GM12865 (cell line): Measurements from ENCODE around the gene OBP2A.

Experiments
- DNase-seq: peaks from one replicate; pipeline ENCODE4 v3.0.0; 2010; ENCODE audit warnings: low read depth
- H3K4me3 ChIP-seq: 2 replicates; pipeline ENCODE4 v1.5.1; 2011; ENCODE audit warnings: mild to moderate bottlenecking, low read depth, low read length, control low read depth
- CTCF ChIP-seq: IDR thresholded peaks from 2 replicates; pipeline ENCODE4 v1.5.1; 2011; ENCODE audit warnings: low read length, control low read depth, low read depth, inconsistent platforms; ENCODE audit not compliant: insufficient read depth; ENCODE audit errors: missing control alignments

Gene OBP2A

GRCh38 chr9:135519179-135519971 lies 26.6 kb upstream of the OBP2A start:
- DNase-seq: no peak
- H3K4me3 ChIP-seq: no peak overlapping the region
- no peak for TF ChIP-seq CTCF

- TF ChIP-seq CTCF: no peak
- no peak for DNase-seq
- H3K4me3 ChIP-seq: no peak within 1 kb of the TSS
Measured at GRCh38 chr9:135520916-135521607, 24.9 kb upstream of the OBP2A start, which contains the start of gene LCN1. LCN1 (plus strand) TSS chr9:135521440; CDS start chr9:135521498, 58 bp downstream.

GRCh38 chr9:135521608-135522095 lies 24.3 kb upstream of the OBP2A start:
- no peak for DNase-seq
- no peak for TF ChIP-seq CTCF
- no peak overlapping the region for H3K4me3 ChIP-seq

- no peak overlapping the region for H3K4me3 ChIP-seq
- TF ChIP-seq CTCF: no peak
- DNase-seq: no peak
Measured at GRCh38 chr9:135522137-135522877, 23.6 kb upstream of the OBP2A start.

GRCh38 chr9:135522931-135523330 lies 23.0 kb upstream of the OBP2A start:
- no peak overlapping the region for H3K4me3 ChIP-seq
- TF ChIP-seq CTCF: no peak
- no peak for DNase-seq

GRCh38 chr9:135523521-135524129 lies 22.3 kb upstream of the OBP2A start:
- H3K4me3 ChIP-seq: no peak overlapping the region
- DNase-seq: no peak
- TF ChIP-seq CTCF: no peak
